GM03348 (cell line): ENCODE results near the gene LIN52.
A peak's percentile ranks its signal among the peaks of the same experiment; 100 is the strongest.
"Not testable (repeated sequence)": the region's sequence is repeated elsewhere in the genome, so short reads cannot be mapped to it uniquely, and the experiment has no call there.

Experiments
- DNase-seq: peaks from one replicate; pipeline ENCODE4 v3.0.0; 2012; ENCODE audit warnings: low spot score

Gene LIN52

GRCh38 chr14:74109369-74109768 is 24.6 kb downstream of the LIN52 start:
- DNase-seq: no peak

DNA sequence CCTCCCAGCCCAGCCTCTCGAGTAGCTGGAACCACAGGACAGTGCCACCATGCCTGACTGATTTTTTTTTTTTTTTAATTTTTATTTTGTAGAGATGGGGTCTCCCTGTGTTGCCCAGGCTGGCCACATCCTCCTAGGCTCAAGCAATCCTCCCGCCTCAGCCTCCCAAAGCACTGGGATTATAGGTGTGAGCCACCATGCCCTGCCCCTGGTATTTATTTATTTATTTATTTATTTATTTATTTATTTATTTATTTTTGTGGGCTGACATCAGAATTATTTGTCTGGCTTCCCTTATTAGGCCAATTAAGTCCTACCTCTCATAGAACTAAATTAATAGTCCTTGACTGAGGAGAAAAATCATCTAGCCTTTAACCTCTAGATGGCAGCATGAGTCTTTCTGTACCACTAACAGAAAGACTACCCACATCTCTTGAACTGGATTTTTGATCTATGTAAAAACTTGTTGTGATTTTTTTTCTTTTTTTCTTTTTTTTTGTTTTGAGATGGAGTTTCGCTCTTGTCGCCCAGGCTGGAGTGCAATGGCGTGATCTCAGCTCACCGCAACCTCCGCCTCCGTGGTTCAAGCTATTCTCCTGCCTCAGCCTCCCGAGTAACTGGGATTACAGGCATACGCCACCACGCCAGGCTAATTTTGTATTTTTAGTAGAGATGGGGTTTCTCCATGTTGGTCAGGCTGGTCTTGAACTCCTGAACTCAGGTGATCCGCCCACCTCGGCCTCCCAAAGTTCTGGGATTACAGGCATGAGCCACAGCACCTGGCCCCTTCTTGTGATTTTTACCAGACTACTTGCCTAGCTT is 26.9 kb downstream of the LIN52 start:
- peak; percentile 80 for DNase-seq

- DNase-seq: not testable (repeated sequence)
These were observed 40.7 kb downstream of the LIN52 start for GRCh38 chr14:74125487-74125886.

DNA sequence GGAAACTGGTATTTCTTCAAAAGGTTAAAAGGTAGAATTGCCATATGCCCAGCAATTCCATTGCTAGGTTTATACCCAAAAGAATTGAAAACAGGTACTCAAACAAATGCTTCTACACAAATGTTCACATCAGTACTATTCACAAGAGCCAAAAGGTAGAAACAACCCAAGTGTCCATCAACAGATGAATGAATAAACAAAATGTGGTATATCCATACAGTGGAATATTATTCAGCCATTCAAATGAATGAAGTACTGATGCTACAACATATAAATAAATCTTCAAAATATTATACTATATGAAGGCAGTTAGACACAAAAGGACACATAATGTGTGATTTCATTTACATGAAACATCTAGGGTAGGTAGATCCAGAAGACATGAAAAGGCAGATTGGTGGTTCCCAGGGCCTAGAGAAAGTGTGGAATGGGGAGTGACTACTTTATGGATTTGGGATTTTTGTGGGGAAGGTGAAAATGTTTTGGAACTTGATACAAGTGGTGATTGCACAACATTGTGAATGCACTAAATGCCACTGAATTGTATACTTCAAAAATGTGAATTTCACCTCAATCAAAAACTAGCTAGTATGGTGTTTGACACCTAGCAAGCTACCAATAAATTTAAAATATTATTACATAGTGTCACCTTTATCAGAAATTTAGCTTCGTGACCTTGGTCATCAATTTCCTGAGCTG is 41.7 kb downstream of the LIN52 start:
- no peak for DNase-seq

GRCh38 chr14:74127634-74128033 is 42.9 kb downstream of the LIN52 start:
- DNase-seq: no peak

DNA sequence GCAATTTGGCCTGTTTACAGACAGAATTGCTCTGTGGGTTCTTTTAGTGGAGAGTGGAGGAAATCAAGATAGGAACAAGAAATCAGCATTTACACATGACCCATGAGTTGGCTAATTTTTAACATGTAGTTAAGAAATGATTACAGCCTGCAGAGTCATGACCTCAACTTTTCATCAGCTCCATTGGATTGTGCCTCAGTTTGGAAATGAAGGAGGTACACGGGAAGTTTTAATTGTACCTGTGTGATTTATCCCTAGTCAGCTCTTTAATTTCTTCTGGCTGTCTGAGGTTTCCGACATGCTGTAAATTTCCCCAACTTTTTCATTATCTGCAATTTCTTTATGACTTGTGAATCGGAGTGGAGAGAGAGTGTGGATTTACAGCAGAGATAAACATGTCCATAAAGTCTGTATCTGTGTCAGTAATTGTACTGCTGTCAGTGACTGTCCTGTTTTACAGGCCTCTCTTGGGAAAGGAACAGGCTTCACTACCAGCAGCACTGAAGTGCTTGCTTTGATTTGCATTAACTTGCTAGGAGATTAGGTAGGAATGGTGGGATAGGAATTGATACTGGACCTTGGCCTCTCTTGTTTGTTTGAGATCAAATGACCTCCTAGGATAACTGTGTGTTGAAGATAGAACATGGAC is 49.2 kb downstream of the LIN52 start:
- DNase-seq: no peak

GRCh38 chr14:74134484-74134883 is 49.7 kb downstream of the LIN52 start:
- DNase-seq: no peak

DNA sequence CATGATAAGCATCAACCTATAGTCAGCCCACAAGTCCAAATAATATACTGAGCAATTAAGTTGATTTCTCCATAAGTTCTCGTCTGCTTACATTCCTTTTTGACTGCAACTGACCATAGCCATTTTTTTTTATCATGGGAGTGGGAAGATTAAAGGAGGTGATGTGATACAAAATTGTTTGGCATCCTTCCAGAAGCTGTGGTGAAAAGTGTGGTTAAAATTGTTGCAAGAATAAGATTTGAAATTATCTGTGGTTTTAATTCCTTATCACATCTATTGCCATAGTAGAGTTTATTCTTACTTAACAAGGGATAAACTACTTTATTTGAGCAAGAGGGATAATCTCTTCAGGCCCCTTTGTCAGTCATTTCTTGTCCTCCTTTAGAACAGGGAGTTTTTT is 50.7 kb downstream of the LIN52 start:
- DNase-seq: peak; percentile 10

DNA sequence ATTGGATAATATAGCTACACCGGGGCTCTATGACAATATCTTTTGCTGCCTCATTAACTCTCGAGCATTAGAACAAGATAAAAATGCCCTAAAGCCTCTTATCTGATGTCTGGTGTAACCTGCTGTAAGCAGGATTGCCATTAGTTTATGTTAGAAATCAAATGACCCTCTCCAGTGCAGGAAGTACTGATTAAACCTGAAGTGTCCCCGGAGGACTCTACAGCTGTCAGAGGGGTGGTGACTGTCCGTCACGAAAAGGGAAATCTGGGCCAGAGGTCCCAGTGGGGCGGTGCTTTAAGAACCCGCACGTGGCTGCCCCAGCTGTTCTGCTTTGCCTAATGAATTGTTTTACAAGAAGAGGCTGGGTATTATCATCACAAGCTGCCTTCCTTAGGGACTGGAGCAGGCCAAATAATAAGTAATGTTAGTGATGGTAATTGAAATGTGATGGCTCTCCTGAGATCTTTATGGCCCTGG is 55.7 kb downstream of the LIN52 start:
- no peak for DNase-seq

DNA sequence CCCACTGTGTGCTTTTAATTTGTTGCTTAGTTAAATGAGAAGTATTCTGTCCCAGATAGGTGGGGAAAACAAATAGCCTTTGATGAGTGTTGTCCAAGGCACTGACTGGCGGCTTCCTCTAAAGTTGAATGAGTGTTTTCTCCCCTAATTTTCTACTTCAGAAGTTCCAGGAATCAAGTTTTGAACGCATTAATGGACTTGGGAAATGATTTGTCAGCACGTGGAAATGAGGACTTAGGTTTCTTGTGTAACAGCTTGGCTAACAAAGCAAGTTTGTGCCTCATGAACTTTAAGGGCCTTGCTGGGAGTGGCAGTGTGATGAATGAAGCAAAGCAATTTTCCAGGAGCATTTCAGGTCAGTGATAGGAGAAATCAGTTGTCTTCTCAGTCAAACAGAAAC is 56.9 kb downstream of the LIN52 start:
- peak; percentile 11 for DNase-seq

DNA sequence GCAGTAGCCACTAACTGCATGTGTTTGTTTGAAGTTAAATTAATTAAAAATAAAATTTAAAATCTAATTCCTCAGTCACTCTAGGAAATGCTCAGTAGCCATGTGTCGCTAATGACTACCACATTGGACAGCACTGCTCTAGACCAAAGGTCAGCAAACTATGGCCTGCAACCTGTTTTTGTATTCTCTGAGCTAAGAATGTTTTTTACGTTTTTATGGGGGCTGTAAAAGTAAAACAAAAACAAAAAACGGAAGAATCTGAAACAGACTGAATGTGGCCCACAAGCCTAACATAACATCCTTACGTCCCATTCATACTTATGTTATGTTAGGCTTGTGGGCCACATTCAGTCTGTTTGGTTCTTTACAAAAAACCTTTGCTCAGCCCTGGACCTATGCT is 57.8 kb downstream of the LIN52 start:
- no peak for DNase-seq

- no peak for DNase-seq
These were observed 60.0 kb downstream of the LIN52 start for GRCh38 chr14:74144789-74145188.

- DNase-seq: no peak
These were observed 62.8 kb downstream of the LIN52 start for GRCh38 chr14:74147571-74147970.

- DNase-seq: no peak
These were observed 63.9 kb downstream of the LIN52 start for GRCh38 chr14:74148705-74149104.

- no peak for DNase-seq
These were observed 70.5 kb downstream of the LIN52 start for GRCh38 chr14:74155287-74155686.

DNA sequence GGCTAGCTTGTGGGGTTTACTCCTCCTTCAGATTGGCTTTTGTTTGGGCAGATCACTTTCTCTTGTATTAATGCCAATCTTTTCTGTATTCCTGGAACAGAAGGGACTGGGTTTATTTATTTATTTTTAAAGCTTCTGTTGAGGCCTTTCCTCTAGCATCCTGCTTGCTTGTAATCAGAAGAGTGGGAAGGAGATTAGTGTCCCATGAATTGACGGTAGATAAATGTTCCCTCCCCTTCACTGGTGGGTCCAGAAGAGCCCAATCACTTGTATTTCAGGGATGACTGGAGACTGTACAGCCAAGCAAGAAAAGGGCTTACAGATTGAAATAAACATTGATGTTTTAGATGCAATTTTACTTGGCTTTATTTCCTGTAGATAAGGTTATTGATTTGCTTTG is 71.0 kb downstream of the LIN52 start:
- DNase-seq: no peak

- DNase-seq: no peak
These were observed 76.0 kb downstream of the LIN52 start for GRCh38 chr14:74160763-74161162.

- DNase-seq: no peak
These were observed 76.9 kb downstream of the LIN52 start for GRCh38 chr14:74161526-74162158.

DNA sequence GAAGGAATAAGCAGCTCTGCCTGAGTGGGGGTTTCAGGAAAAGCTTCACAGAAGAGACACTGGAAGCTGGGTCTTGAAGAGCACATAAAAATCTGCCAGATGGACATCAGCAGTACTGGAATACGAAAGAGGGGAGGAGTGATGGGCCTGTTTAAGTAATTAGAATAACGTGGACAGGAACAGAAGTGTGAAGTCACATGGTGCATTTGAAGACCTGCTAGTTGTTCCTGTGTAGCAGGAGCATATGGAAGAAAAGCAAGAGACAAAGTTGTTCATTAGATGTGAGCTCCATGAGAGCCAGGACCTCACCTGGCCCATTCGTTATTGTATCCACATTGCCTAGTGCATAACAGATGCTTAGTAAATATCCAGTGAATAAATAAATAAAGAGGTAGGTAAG is 85.2 kb downstream of the LIN52 start:
- DNase-seq: no peak

- DNase-seq: no peak
These were observed 91.6 kb downstream of the LIN52 start for GRCh38 chr14:74176400-74176793.

DNA sequence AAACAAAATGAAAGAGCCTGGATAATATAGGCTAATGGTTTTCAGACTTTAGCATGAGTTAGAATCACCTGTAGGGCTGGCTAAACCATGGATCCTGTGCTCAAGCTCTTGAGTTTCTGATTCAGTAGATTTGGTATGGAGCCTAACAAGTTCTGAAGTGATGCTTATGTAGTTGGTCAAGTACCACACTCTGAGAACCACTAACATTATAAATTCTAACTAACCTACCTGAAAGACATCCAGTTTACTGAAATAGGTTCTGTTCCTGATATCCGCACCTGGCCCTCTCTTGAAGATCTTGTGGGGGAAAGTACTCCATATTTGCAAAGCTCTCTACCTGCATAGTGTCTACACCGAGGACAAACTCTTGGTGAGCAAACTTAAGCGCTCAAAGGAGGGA is 95.1 kb downstream of the LIN52 start:
- no peak for DNase-seq

DNA sequence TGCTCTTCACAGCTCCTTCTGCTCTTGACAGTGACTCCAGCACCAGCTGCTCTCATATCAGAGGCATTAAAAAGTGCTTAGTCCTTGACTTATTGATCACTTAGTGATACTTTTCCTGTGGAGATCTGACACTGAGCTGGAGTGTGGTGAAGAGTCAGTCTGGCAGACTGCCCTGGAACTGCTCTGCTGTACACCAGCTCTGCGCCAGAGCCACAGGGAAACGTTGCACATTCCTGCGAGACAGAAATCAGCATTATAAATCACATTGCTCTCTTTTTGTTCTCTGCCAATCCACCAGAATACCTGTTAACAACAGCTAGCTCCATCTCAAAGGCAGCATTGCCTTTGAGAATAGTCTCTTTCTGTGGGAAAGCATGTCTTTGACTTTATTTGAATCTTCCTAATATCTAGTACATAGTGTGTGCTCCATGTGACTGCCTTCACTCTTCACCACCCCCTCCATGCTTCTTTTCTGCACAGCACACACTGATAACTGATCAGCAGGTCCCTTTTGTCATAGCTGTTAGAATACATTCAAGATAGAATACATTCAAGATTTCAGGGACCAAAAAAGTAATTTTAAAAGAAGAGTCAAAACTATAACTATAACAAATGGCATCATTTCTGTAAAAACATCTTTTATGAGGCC is 106.3 kb downstream of the LIN52 start:
- no peak for DNase-seq
